Stimulated activated memory B cell treated with anti-CD40 and anti-IgM and Interleukin-4, amounts not matched to agents 10 μg/mL and 1 μg/mL and 100 μg/mL, for 72 hours (primary cell): ENCODE measurements around the gene PANX2.

Experiments
- ATAC-seq: fragments of 150-1000 bp; cut with Tn5 transposase; 2 replicates; pipeline ENCODE4 v1.10.0; 2021
- H3K27ac Mint-ChIP-seq: one replicate; pipeline ENCODE4 v1.8.0; 2022; ENCODE audit warnings: mild to moderate bottlenecking, mixed read lengths
- H3K27me3 Mint-ChIP-seq: one replicate; pipeline ENCODE4 v1.8.0; 2022; ENCODE audit warnings: mixed read lengths
- H3K36me3 Mint-ChIP-seq: one replicate; pipeline ENCODE4 v1.8.0; 2022; ENCODE audit warnings: mixed read lengths
- H3K4me1 Mint-ChIP-seq: one replicate; pipeline ENCODE4 v1.8.0; 2022; ENCODE audit warnings: mixed read lengths
- H3K4me3 Mint-ChIP-seq: one replicate; pipeline ENCODE4 v1.8.0; 2022; ENCODE audit warnings: mild to moderate bottlenecking, moderate library complexity, mixed read lengths
- H3K9me3 Mint-ChIP-seq: one replicate; pipeline ENCODE4 v1.8.0; 2022; ENCODE audit warnings: mixed read lengths

The PANX2 gene

DNA sequence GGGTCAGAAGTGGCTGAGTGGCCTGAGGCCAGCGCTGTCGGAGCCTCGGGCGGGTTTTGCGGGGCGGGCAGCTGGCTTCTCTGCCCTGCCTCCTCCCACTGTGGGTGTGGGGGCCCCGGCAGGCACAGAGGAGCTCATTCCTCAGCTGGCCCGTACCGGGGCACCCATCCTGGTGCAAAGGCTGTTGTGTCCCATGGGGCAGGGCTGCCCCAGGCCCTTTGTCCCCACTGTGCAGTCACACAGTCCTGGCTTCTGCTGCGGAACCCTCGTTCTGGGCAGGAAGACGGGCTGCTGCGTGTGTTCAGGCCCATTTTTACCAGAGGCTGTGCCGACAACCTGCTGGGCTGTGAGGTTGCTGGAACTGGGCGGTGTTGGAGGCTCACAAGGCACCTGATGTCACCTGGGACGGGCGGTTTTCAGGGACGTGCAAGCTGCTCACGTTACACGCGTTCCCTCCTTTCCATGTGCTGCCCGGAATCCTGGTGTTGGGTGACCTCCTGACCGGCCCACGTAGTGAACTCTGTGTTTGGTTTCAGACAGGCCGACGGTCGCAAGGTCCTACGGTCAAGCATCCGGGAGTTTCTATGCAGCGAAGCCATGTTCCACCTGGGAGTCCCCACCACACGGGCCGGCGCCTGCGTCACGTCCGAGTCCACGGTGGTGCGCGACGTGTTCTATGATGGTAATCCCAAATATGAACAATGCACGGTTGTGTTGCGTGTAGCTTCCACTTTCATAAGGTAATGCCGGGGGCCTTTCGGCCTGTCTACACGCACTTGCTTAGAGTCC is 35.4 kb downstream of the PANX2 start:
- H3K27ac Mint-ChIP-seq, result no peak overlapping the region

DNA sequence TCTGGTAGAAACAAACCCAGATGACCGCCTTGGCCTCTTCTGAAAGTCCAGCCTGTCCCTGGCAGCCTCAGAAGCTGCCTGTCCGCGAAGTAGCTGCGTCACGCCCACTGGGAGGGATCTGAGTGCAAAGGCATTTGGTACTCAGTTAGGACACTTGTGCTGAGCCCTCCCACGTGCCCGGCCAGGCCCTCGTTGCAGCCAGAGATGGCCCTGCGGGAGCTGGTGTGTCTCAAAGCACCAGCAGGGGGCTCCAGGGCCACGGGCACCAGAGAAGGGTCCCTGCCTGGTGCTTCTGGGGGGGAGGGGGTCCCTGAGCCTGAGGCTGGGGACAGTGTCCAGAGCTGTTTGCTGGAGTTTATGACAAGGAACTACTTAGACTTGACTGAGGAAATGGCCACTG is 36.1 kb downstream of the PANX2 start:
- Mint-ChIP-seq H3K36me3 (peaks cover 41% of the 10 kb centered on the region), H3K9me3 (no peaks in the 10 kb centered on the region), H3K4me1 (peaks cover 53% of the 10 kb centered on the region), H3K4me3 (no peak overlapping the region), H3K27ac (no peak overlapping the region), H3K27me3 (no peaks in the 10 kb centered on the region)
- no peak for ATAC-seq

More for the DNA sequence above, 35.4 kb downstream of the PANX2 start:
- H3K4me1 Mint-ChIP-seq, result peaks cover 53% of the 10 kb centered on the region
- ATAC-seq, result no peak
- no peak overlapping the region for H3K4me3 Mint-ChIP-seq
- H3K36me3 Mint-ChIP-seq, result peaks cover 41% of the 10 kb centered on the region
- H3K9me3 Mint-ChIP-seq, result no peaks in the 10 kb centered on the region
- H3K27me3 Mint-ChIP-seq, result no peaks in the 10 kb centered on the region

DNA sequence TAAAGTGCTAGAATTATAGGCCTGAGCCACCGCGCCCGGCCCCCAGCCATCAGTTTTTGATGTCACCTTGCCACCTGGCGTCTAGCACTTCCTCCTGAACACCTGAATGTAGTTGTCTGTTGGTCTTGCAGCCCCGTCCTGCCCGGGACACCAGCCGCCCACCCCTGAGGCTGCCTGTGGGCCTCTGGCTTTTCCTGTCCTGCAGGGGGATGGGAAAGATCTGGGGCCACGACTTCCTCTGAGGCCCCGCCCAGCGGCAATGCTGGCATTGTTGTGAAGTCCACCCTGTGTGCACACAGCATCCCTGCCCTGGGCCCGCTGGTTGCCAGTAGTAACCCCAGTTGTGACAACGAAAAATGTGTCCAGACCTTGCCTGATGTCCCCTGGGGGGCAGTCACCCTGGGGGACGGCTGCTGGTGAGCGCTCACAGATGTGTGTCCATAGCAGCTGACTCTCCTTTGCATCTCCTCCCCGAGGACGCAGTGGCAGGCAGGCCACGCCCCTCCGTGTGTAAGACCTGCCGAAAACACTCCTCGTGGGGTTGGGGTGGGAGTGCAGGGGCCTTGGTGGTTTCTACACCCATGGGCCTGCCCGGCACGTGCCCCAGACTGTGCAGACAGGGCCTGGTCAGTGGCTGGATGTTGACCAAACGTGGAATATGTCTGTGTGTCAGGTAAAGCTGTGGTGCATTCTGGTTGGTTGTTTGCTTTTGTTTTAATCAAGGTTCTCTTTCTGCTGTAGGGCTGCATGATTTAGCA is 37.0 kb downstream of the PANX2 start:
- H3K27ac Mint-ChIP-seq, result peak overlapping the region; percentile 37
- peak; percentile 59 for ATAC-seq
- peaks cover 45% of the 10 kb centered on the region for H3K4me1 Mint-ChIP-seq
- H3K36me3 Mint-ChIP-seq, result peaks cover 44% of the 10 kb centered on the region
- no peaks in the 10 kb centered on the region for H3K9me3 Mint-ChIP-seq
- H3K27me3 Mint-ChIP-seq, result no peaks in the 10 kb centered on the region
- no peak overlapping the region for H3K4me3 Mint-ChIP-seq

DNA sequence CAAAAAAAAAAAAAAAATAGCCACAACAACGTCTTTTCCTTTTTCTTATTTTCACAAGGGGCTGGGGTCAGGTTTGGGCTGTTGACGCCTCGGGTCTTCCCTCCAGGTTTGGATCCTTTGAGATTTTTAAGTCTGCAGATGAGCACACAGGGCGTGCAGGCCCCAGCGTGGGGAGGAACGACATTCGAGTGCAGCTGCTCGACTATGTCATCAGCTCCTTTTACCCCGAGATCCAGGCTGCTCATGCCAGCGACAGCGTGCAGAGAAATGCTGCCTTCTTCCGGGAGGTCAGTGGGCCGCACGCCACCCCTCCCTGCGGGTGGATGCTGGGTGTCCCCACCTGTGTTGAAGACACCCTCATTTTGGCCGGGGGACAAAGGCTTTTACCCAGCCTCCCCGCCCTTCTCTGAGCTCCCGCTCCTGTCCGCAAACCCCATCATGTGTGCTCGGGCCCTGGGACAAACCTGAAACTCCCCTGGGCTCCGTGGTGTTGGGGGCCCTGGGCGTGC is 38.0 kb downstream of the PANX2 start:
- Mint-ChIP-seq H3K27me3 (no peaks in the 10 kb centered on the region), H3K27ac (no peak overlapping the region), H3K4me3 (no peak overlapping the region), H3K9me3 (no peaks in the 10 kb centered on the region), H3K36me3 (peaks cover 49% of the 10 kb centered on the region), H3K4me1 (peaks cover 51% of the 10 kb centered on the region)
- ATAC-seq, result no peak

DNA sequence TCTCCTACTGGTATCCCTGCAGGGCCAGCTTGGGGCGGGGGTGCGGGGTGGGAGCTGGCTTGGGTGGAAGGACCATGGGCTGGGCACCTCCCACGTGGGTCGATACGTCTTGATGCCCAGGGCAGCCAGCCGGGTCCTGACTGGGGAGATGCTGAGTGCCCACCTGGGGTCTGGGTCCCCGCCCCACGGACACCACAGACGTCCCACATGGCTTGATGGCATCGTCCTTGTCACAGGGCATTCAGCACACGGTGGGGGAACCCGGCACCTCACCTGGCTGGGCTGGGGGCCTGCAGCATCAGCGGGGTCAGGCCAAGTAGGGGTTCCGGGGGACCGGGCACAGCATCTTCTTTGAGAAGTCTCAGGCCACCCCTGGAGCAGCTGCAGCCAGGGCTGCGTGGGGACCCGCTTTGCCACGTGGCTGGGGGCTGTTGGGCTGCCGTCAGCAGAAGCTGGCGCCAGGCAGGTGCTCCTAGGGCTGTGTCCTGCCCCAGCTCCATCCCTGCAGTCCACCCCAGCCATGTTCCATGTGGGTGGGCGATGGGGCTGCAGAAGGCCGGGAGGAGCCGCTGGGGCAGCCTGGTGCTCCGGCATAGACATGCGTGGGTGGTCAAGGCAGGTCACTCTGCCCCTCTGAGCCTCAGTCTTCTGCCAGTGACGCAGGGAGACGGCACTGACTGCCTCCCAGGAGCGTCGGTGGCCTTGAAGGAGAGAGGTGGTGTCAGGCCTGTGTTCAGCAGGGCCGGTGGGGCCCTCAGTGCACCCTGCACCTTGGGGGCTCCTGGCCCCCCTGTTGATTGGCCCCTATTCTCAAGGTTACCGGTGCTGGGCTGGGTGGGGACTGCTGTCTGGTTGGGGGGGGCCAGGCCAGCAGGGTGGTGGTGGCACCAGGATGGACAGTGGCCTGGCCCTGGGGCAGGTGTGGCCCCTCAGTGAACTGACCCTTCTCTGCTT is 38.7 kb downstream of the PANX2 start:
- no peaks in the 10 kb centered on the region for H3K9me3 Mint-ChIP-seq
- no peak overlapping the region for H3K4me3 Mint-ChIP-seq
- H3K27me3 Mint-ChIP-seq, result no peaks in the 10 kb centered on the region
- H3K4me1 Mint-ChIP-seq, result peaks cover 48% of the 10 kb centered on the region
- peaks cover 50% of the 10 kb centered on the region for H3K36me3 Mint-ChIP-seq
- ATAC-seq, result peak; percentile 52
- no peak overlapping the region for H3K27ac Mint-ChIP-seq

DNA sequence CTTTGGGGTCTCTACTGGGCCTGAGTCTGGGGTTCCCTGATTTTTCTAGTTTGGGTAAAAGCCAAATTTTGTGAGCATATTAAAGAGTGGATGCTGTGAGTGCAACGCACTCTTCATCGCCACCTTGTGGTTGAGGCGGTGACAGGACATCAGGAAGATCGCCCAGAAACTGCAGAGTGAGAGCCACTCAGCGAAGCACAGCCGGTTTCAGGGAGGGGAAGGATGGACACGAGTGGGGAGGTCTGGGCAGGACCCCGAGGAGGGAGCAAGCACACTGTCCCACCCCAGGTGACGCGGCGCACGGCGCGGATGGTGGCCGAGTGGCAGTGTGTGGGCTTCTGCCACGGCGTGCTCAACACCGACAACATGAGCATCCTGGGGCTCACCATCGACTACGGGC is 39.4 kb downstream of the PANX2 start:
- Mint-ChIP-seq H3K27ac (no peak overlapping the region), H3K27me3 (no peaks in the 10 kb centered on the region), H3K36me3 (peaks cover 50% of the 10 kb centered on the region), H3K4me1 (peaks cover 47% of the 10 kb centered on the region), H3K9me3 (no peaks in the 10 kb centered on the region), H3K4me3 (no peak overlapping the region)
- ATAC-seq, result peak; percentile 68

DNA sequence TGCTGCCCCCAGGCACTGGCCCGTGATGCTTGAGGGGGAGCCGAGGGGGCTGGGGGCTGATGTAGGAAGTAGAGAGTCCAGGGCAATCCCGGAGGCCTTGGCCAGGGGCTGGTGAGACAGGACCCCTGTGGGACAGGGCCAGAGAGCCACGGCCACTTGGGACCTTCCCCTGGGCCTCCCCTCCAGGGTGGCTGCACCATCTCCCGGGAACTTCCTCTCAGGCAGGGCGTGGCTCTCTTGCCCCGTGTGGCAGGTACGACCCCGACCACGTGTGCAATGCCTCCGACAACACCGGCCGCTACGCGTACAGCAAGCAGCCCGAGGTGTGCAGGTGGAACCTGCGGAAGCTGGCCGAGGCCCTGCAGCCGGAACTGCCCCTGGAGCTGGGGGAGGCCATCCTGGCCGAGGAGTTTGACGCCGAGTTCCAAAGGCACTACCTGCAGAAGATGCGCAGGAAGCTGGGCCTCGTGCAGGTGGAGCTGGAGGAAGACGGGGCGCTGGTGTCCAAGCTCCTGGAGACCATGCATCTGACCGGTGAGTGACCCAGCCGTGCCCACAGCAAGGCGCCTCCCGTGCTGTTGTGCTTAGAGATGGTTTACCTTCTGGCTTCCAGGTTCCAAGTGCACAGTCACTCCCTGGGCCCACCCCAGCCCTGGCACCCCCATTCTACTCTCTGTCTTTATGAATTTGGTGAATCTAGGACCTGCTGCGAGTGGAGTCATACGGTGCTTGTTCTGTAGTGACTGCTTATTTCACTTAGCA is 40.0 kb downstream of the PANX2 start:
- Mint-ChIP-seq H3K9me3 (no peaks in the 10 kb centered on the region), H3K27me3 (no peaks in the 10 kb centered on the region), H3K4me1 (peaks cover 47% of the 10 kb centered on the region), H3K27ac (no peak overlapping the region), H3K4me3 (no peak overlapping the region), H3K36me3 (peaks cover 51% of the 10 kb centered on the region)
- ATAC-seq, result no peak

DNA sequence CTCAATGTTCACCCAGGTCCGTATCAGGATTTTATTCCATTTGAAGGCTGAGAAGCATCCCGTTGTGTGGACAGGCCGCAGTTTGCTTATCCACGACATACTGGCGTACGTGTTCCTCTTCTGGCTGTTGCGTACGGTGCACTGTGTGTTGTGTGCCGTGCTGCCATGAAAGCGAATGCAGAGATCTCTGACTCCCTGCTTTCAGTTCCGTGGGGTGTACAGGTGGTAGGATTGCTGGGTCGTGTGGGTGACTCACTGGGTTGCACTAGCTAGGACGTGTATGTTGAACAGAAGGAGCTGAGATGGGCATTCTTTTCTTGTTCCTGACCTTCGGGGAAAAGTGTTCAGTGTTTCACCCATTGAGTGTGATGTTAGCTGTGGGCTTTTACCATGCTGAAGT is 40.6 kb downstream of the PANX2 start:
- no peak overlapping the region for H3K4me3 Mint-ChIP-seq
- H3K9me3 Mint-ChIP-seq, result no peaks in the 10 kb centered on the region
- peaks cover 46% of the 10 kb centered on the region for H3K4me1 Mint-ChIP-seq
- no peaks in the 10 kb centered on the region for H3K27me3 Mint-ChIP-seq
- no peak overlapping the region for H3K27ac Mint-ChIP-seq
- peaks cover 54% of the 10 kb centered on the region for H3K36me3 Mint-ChIP-seq
- ATAC-seq, result no peak

DNA sequence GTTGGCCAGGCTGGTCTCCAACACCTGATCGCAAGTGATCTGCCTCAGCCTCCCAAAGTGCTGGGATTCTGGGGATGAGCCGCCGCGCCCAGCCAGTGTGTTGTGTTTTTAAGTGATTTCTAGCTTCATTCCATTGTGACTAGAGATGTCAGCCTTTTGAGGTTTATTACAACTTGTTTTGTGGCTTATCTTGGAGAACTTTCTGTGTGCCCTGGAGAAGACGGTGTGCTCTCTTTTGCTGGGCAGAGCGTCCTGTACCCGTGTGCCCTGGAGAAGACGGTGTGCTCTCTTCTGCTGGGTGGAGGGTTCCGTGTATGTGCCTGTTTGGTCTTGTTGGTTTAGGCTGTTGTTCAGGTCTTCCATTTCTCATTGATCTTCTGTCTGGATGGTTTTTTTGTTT is 42.7 kb downstream of the PANX2 start:
- Mint-ChIP-seq H3K4me3 (no peak overlapping the region), H3K4me1 (peaks cover 27% of the 10 kb centered on the region), H3K36me3 (peaks cover 56% of the 10 kb centered on the region), H3K27ac (no peak overlapping the region), H3K27me3 (no peaks in the 10 kb centered on the region), H3K9me3 (no peaks in the 10 kb centered on the region)
- ATAC-seq, result no peak

DNA sequence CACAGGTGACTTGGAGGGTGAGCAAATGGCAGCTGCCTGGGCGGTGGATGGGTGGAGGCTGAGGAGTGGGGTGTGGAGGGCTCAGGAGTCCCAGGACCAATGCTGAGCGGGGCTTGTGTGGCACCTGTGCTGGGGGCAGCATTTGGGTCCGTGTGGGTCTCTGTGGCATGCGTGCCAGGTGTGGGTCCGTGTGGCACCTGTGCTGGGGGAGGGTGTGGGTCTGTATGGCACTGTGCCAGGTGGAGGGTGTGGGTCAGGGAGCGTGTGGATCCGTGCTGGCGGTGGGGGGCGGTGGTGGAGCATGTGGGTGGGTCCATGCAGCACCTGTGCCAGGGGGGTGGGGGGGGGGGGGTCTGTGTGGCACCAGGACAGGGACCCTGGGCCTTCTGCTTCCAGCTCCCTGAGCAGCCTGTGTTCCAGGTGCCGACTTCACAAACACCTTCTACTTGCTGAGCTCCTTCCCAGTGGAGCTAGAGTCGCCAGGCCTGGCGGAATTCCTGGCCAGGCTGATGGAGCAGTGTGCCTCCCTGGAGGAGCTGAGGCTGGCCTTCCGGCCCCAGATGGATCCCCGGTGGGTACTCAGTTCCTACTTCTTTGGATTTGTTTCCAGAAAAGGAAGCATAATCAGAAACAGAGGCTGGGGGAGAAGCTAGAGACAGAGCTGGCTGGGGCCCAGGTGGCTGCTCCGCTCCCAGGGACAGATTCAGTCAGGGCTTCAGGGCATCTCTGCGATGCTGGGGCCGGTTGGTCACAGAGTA is 44.9 kb downstream of the PANX2 start:
- no peak overlapping the region for H3K4me3 Mint-ChIP-seq
- H3K27ac Mint-ChIP-seq, result peak overlapping the region; percentile 33
- H3K36me3 Mint-ChIP-seq, result peaks cover 70% of the 10 kb centered on the region
- H3K4me1 Mint-ChIP-seq, result peaks cover 19% of the 10 kb centered on the region
- no peaks in the 10 kb centered on the region for H3K27me3 Mint-ChIP-seq
- H3K9me3 Mint-ChIP-seq, result no peaks in the 10 kb centered on the region
- no peak for ATAC-seq

DNA sequence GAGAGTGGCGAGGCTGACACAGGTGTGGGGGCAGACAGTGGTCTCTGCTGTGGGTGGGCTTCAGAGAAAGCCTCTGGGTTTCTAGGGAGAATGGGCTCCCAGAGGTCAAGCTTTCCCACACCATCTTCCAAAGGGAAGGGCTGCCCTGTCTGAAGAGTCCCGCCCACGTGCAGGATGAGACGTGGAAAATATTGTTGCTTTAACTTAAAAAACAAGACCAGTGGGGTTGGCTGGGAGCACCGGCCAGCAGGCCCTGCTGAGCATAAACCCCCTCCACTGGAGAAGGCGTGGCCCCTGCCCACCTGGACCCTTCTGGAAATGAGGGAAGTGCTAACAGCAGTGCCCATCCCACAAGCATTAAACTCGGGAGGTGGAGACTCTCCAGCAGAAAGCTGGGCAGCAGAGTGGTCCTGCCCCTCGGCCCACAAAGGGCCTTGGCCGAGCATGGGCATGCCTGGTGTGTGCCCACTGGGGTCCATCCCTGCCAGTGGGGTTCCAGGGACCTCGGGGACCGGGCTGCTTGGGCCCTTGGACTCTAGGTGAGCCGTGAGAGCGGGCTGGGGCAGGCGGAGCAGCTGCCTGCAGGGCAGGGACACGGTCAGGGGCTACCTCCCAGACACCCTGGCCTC is 45.6 kb downstream of the PANX2 start:
- H3K27ac Mint-ChIP-seq, result no peak overlapping the region

DNA sequence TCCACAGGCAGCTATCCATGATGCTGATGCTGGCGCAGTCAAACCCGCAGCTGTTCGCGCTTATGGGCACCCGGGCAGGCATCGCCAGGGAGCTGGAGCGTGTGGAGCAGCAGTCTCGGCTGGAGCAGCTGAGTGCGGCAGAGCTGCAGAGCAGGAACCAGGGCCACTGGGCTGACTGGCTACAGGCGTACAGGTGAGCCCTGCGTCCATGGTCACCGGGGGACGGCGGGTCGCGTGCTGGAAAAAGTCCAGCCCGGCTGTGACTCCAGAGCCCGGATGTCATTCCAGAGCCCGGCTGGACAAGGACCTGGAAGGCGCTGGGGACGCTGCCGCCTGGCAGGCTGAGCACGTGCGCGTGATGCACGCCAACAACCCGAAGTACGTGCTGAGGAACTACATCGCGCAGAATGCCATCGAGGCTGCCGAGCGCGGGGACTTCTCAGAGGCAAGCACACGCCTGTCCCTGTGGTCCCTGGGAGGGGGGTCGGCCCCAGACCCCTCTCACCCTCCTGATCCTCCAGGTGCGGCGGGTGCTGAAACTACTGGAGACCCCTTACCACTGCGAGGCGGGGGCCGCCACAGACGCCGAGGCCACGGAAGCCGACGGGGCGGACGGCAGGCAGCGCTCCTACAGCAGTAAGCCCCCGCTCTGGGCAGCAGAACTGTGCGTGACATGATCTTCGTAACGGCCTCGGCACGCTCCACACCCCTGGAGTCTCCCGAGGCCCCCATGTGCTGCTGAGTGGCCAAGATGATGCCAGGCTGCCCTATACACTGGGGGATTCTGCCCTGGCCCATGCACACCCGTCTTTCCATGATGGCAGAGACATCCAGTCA is 46.4 kb downstream of the PANX2 start:
- H3K9me3 Mint-ChIP-seq, result no peaks in the 10 kb centered on the region
- H3K4me1 Mint-ChIP-seq, result peaks cover 19% of the 10 kb centered on the region
- no peak overlapping the region for H3K4me3 Mint-ChIP-seq
- ATAC-seq, result no peak
- H3K27me3 Mint-ChIP-seq, result no peaks in the 10 kb centered on the region
- H3K36me3 Mint-ChIP-seq, result peaks cover 76% of the 10 kb centered on the region
- no peak overlapping the region for H3K27ac Mint-ChIP-seq

More for the DNA sequence above, 45.6 kb downstream of the PANX2 start:
- peaks cover 75% of the 10 kb centered on the region for H3K36me3 Mint-ChIP-seq
- H3K9me3 Mint-ChIP-seq, result no peaks in the 10 kb centered on the region
- peaks cover 19% of the 10 kb centered on the region for H3K4me1 Mint-ChIP-seq
- no peak for ATAC-seq
- no peaks in the 10 kb centered on the region for H3K27me3 Mint-ChIP-seq
- no peak overlapping the region for H3K4me3 Mint-ChIP-seq
